ENCODE measurements around the gene KAZN.

Gene KAZN

GRCh38 chr1:15158506-15159165 lies 560.2 kb downstream of the KAZN start:
- DNase-seq (ENCODE audit: low read depth in 2 of 2): no peak

- DNase-seq (ENCODE audit: low read depth in 2 of 2): no peak
These were observed 560.7 kb downstream of the KAZN start for GRCh38 chr1:15159166-15159555.

GRCh38 chr1:15160626-15161025 lies 562.1 kb downstream of the KAZN start:
- DNase-seq (ENCODE audit: low read depth in 2 of 2): no peak

- DNase-seq (ENCODE audit: low read depth in 2 of 2): no peak
These were observed 568.9 kb downstream of the KAZN start for GRCh38 chr1:15167386-15167785.

All from stimulated activated CD4-positive, alpha-beta T cell treated with anti-CD3 and anti-CD28 coated beads, Interleukin-1b, Interleukin-23, amount 100 ng/mL, for 4 hours (primary cell).